Measurements from ENCODE around the gene FAM240A.

FAM240A gene

GRCh38 chr3:46673151-46674030 lies 61.1 kb downstream of the FAM240A start:
- TF ChIP-seq, protein P1, sequence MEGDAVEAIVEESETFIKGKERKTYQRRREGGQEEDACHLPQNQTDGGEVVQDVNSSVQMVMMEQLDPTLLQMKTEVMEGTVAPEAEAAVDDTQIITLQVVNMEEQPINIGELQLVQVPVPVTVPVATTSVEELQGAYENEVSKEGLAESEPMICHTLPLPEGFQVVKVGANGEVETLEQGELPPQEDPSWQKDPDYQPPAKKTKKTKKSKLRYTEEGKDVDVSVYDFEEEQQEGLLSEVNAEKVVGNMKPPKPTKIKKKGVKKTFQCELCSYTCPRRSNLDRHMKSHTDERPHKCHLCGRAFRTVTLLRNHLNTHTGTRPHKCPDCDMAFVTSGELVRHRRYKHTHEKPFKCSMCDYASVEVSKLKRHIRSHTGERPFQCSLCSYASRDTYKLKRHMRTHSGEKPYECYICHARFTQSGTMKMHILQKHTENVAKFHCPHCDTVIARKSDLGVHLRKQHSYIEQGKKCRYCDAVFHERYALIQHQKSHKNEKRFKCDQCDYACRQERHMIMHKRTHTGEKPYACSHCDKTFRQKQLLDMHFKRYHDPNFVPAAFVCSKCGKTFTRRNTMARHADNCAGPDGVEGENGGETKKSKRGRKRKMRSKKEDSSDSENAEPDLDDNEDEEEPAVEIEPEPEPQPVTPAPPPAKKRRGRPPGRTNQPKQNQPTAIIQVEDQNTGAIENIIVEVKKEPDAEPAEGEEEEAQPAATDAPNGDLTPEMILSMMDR (IDR thresholded peaks at IDR 0.05; ENCODE audit: low read depth, low read length), result no peak
- DNase-seq (ENCODE audit: low read depth in 2 of 2), result no peak
- no peak overlapping the region for H3K4me3 ChIP-seq (replicated peaks in 1 of 2; ENCODE audit: low read depth in 2 of 2, low read length in 2 of 2)

- DNase-seq (ENCODE audit: low read depth in 2 of 2), result no peak
- TF ChIP-seq, protein P1 (IDR thresholded peaks at IDR 0.05; ENCODE audit: low read depth, low read length), result peak; percentile 12
- no peak overlapping the region for H3K4me3 ChIP-seq (replicated peaks in 1 of 2; ENCODE audit: low read depth in 2 of 2, low read length in 2 of 2)
Observed at GRCh38 chr3:46674031-46674845, 61.9 kb downstream of the FAM240A start.

DNA sequence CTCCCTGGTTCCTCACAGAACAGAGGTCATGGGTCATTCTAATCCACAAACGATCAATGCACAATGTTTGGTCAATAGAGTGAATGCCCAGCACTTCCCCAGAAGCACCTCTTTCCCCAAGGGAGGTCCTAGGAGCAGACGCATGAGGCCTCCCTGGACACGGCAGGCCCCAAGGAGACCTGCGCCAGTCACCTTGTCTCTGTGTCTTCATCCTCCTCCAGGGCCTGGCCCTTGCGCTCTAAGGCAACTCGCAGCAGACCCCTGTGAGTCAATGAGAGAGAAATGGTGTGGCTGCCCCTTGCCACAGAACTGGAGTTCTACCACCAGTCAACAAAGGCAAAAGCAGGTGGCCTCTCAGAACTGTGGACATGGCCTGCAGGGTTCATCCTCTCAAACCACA lies 63.1 kb downstream of the FAM240A start:
- H3K4me3 ChIP-seq (replicated peaks in 1 of 2; ENCODE audit: low read depth in 2 of 2, low read length in 2 of 2), result no peak overlapping the region
- DNase-seq (ENCODE audit: low read depth in 2 of 2), result no peak
- TF ChIP-seq, protein P1 (IDR thresholded peaks at IDR 0.05; ENCODE audit: low read depth, low read length), result no peak

Measured in cardiac fibroblast (primary cell).